GM12875 (cell line): Measurements from ENCODE around the gene GNAT2.

Experiments used
- H3K4me3 ChIP-seq: one replicate; pipeline ENCODE4 v1.5.1; 2011; ENCODE audit warnings: low read depth, low read length, control low read depth
- TF ChIP-seq, protein P1 (sequence below): IDR thresholded peaks from 2 replicates; pipeline ENCODE4 v1.5.1; 2011; ENCODE audit warnings: low read depth, mild to moderate bottlenecking, control low read depth, inconsistent platforms, low read length, moderate library complexity, borderline replicate concordance; ENCODE audit not compliant: insufficient read depth

GNAT2 gene

DNA sequence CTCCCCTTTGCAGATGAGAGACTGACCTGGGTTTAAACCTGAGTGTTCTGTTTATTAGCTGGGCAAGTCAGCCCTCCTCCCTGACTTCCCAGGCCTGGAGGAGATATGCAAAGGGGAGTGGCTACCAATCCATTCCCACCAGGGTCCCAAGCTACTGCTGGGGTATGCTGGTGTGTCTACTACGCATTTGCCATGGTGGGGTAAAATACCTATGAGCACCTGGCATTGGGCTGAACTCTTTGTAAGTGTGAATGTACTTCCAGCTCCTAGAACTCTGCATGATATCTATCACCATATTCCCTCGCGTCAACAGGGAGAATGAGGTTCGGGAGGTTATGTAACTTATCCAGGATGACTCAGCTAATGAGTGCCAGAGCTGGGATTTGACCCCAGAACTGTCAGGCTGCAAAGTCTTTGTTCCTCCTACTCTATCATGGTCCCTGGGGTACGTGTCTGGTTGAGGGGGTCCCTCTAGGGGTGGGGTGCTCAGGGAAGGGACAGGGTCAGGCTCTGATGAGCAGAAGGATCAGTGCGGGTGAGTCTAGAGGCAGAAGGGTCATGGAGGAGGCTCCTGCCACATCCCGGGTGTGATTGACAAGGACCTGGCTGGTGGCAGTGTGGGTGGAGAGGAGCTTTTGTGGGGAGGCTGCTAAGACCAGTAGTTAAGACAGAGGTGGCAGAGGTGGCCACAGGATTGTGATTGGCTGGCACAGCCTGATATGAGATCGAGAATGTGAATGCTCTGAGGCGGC lies 17.0 kb upstream of the GNAT2 start:
- TF ChIP-seq, protein P1, sequence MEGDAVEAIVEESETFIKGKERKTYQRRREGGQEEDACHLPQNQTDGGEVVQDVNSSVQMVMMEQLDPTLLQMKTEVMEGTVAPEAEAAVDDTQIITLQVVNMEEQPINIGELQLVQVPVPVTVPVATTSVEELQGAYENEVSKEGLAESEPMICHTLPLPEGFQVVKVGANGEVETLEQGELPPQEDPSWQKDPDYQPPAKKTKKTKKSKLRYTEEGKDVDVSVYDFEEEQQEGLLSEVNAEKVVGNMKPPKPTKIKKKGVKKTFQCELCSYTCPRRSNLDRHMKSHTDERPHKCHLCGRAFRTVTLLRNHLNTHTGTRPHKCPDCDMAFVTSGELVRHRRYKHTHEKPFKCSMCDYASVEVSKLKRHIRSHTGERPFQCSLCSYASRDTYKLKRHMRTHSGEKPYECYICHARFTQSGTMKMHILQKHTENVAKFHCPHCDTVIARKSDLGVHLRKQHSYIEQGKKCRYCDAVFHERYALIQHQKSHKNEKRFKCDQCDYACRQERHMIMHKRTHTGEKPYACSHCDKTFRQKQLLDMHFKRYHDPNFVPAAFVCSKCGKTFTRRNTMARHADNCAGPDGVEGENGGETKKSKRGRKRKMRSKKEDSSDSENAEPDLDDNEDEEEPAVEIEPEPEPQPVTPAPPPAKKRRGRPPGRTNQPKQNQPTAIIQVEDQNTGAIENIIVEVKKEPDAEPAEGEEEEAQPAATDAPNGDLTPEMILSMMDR: no peak

GRCh38 chr1:109635862-109636200 lies 16.4 kb upstream of the GNAT2 start:
- H3K4me3 ChIP-seq: no peak overlapping the region
- TF ChIP-seq, protein P1: no peak

More for the DNA sequence above, 17.0 kb upstream of the GNAT2 start:
- H3K4me3 ChIP-seq: no peak overlapping the region

DNA sequence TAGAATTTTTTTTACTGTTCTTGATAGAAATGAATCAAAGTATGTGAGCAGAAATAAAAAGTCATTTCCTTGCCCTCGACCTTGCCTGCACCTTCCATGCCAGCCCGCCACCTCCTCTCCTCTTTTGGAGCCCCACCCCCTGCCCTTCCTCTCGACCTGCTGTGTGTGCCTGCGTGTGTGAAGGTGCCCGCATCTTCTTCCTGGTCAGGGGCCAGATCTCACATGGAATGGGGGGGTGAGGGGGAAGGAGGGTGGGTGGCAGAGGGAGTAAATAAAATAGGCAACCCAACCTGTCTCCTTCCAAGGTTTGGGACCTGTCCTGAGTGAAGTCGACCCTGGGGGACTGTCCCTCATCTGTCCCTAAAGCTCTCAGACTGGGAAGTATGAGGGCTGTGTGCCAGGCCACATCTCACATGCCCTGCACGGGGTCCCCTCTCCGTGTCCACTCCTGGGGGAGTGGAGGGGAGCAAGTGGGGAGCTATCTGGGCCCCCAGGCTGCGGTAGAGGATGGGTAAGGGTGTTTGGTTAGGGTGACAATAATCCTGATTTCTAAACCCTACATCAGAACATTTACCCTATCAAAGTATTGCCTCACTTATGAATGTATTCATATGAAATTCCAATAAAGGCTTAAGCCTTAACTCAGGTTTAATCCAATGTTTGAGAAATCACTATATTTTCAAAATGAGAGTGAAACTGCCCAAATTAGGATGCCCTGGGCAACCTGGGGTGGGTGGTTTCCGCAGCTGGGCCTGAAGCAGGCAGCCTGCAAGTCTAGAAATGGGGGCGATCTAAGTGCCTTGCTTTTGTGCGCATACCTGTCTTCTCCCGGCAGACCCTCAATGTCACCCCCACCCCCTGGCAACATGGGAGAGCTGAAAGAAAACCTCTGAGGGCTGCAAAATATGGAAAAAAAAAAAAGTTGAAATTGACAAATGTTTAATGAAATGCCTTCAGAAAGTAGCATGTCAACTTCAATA lies 15.6 kb upstream of the GNAT2 start:
- TF ChIP-seq, protein P1: no peak
- H3K4me3 ChIP-seq: no peak overlapping the region

GRCh38 chr1:109634292-109634691 lies 14.9 kb upstream of the GNAT2 start:
- TF ChIP-seq, protein P1: no peak
- no peak overlapping the region for H3K4me3 ChIP-seq

- TF ChIP-seq, protein P1: no peak
- H3K4me3 ChIP-seq: no peak overlapping the region
Measured at GRCh38 chr1:109632671-109633346, 13.4 kb upstream of the GNAT2 start.

- TF ChIP-seq, protein P1: no peak
- no peak overlapping the region for H3K4me3 ChIP-seq
Measured at GRCh38 chr1:109631513-109632505, 12.4 kb upstream of the GNAT2 start.
